ENCODE results near the gene KIAA1328. TPM values are rescaled to one million over a fixed set of nuclear protein-coding genes. Genes with fewer than 3 reads are reported as not detected.

KIAA1328 gene
- total and polyA plus RNA-seq, 8 donors, result 1.9 to 21.7 (median 10.7) TPM

DNA sequence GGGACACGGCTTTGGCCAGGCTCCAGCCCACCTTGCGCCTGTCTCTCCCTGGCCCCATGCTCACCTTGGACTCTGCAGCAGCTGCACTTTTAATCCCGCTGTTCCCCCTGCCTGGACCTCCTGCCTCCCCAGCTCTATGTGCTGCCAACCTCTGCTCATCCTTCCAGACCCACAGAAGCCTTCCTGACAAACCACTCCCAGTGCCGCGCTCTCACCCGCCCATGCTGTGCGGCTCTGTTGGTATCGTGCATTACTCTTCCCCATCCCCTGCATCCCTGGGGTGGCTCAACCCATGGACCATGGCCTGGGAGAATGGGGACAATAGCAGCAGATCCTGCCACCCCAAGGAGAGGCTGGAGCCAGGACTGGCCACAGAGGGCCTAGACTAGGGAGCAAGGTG lies 433.1 kb downstream of the KIAA1328 start:
- Histone ChIP-seq H3K36me3 (no peaks in the 10 kb centered on the region), H3K27me3 (peaks cover 0 to 79% (median 8%) of the 10 kb centered on the region in 3 donors), H3K4me1 (no peaks in the 10 kb centered on the region), H3K9me3 (no peaks in the 10 kb centered on the region), H3K4me3 (no peak overlapping the region), H3K27ac (no peak overlapping the region)
- no peak for DNase-seq
- TF ChIP-seq POLR2AphosphoS5 (IDR thresholded peaks at IDR 0.05) (no peak), EP300 (IDR thresholded peaks at IDR 0.05) (no peak), POLR2A (IDR thresholded peaks at IDR 0.05) (no peak)
- TF ChIP-seq, protein P1, sequence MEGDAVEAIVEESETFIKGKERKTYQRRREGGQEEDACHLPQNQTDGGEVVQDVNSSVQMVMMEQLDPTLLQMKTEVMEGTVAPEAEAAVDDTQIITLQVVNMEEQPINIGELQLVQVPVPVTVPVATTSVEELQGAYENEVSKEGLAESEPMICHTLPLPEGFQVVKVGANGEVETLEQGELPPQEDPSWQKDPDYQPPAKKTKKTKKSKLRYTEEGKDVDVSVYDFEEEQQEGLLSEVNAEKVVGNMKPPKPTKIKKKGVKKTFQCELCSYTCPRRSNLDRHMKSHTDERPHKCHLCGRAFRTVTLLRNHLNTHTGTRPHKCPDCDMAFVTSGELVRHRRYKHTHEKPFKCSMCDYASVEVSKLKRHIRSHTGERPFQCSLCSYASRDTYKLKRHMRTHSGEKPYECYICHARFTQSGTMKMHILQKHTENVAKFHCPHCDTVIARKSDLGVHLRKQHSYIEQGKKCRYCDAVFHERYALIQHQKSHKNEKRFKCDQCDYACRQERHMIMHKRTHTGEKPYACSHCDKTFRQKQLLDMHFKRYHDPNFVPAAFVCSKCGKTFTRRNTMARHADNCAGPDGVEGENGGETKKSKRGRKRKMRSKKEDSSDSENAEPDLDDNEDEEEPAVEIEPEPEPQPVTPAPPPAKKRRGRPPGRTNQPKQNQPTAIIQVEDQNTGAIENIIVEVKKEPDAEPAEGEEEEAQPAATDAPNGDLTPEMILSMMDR (IDR thresholded peaks at IDR 0.05), result no peak
- intact Hi-C loops (cut with DNase I; ENCODE audit: low total_unique reads), result no loop called here
- 84 to 88% (median 85%) methylated on average over 7 to 8 of the region's 8 CpGs for WGBS, 5 donors

DNA sequence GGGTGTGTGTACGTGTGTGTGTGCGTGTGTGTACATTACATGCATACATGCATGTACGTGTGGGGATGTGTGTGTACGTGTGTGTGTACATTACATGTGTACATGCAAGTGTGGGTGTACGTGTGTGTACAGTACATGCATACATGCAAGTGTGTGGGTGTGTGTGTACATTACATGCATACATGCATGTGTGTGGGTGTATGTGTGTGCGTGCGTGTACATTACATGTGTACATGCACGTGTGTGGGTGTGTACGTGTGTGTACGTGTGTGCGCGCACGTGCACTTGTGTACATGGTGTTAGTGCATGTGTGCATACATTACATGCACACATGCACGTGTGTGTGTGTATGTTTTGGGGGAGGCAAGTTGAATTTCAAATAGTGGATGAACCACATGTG lies 436.0 kb downstream of the KIAA1328 start:
- H3K36me3 ChIP-seq, result no peaks in the 10 kb centered on the region
- peaks cover 0 to 61% (median 8%) of the 10 kb centered on the region in 3 donors for H3K27me3 ChIP-seq
- no peak overlapping the region for H3K4me3 ChIP-seq
- intact Hi-C loops (cut with DNase I; ENCODE audit: low total_unique reads), result no loop called here
- H3K9me3 ChIP-seq, result no peaks in the 10 kb centered on the region
- H3K27ac ChIP-seq, result no peak overlapping the region
- no peak for DNase-seq
- WGBS, 5 donors, result 90 to 95% (median 91%) methylated on average over 14 of the region's 14 CpGs
- TF ChIP-seq EP300 (IDR thresholded peaks at IDR 0.05), result no peak
- no peak for TF ChIP-seq POLR2A (IDR thresholded peaks at IDR 0.05)
- no peak for TF ChIP-seq POLR2AphosphoS5 (IDR thresholded peaks at IDR 0.05)
- TF ChIP-seq, protein P1 (IDR thresholded peaks at IDR 0.05), result no peak
- H3K4me1 ChIP-seq, result no peaks in the 10 kb centered on the region

DNA sequence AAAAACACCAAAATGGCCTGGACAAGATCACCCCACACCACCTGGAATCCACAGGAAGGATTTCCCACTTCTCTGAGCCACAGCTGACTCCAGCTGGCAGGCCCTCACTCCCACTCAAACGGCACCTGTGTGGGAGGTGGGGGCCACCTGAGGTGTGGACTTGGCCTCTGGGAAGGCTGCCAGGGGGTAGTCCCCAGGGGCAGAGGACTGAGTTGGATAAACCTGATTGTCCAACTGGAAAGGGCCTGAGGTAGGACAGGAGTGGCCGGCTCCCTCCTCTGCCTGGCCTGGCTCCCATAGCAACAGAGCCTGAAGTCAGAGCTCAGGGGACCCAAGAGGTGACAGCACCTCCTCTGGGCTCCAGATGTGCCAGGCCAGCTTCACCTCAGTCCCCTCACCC lies 436.5 kb downstream of the KIAA1328 start:
- H3K9me3 ChIP-seq, result no peaks in the 10 kb centered on the region
- H3K4me3 ChIP-seq, result no peak overlapping the region
- intact Hi-C loops (cut with DNase I; ENCODE audit: low total_unique reads), result no loop called here
- H3K27ac ChIP-seq, result no peak overlapping the region
- WGBS, 5 donors, result 40 to 69% (median 46%) methylated on average over 2 of the region's 2 CpGs
- peaks cover 0 to 61% (median 8%) of the 10 kb centered on the region in 3 donors for H3K27me3 ChIP-seq
- H3K4me1 ChIP-seq, result no peaks in the 10 kb centered on the region
- H3K36me3 ChIP-seq, result no peaks in the 10 kb centered on the region
- TF ChIP-seq, protein P1 (IDR thresholded peaks at IDR 0.05), result no peak
- TF ChIP-seq POLR2A (IDR thresholded peaks at IDR 0.05) (no peak), POLR2AphosphoS5 (IDR thresholded peaks at IDR 0.05) (no peak), EP300 (IDR thresholded peaks at IDR 0.05) (no peak)
- DNase-seq, result no peak

DNA sequence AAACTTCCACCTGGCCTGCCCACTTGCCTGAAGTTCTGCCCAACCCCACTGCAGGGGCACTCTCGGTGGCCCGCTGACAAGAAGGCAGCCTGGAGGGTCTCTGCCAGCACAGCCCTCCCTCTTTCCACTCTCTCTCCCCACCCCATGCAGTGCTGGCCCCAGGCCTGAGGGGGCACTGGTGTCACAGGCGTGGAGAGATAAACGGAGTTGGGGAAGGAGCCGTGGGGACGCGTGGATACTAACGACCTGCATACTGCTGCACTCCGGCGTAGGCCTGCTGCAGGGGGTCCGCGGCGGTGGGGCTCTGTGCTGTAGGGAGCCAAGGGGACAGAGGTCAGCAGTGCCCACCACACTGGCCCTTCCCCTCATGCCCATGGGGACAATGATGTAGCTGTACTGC lies 437.4 kb downstream of the KIAA1328 start:
- H3K4me1 ChIP-seq, result no peaks in the 10 kb centered on the region
- no peak overlapping the region for H3K4me3 ChIP-seq
- no peaks in the 10 kb centered on the region for H3K9me3 ChIP-seq
- TF ChIP-seq, protein P1 (IDR thresholded peaks at IDR 0.05), result no peak
- TF ChIP-seq EP300 (IDR thresholded peaks at IDR 0.05) (no peak), POLR2A (IDR thresholded peaks at IDR 0.05) (no peak), POLR2AphosphoS5 (IDR thresholded peaks at IDR 0.05) (no peak)
- no peak overlapping the region for H3K27ac ChIP-seq
- WGBS, 5 donors, result 23 to 32% (median 28%) methylated on average over 11 to 13 of the region's 13 CpGs
- H3K36me3 ChIP-seq, result no peaks in the 10 kb centered on the region
- intact Hi-C loops (cut with DNase I; ENCODE audit: low total_unique reads), result no loop called here
- peaks cover 0 to 52% (median 8%) of the 10 kb centered on the region in 3 donors for H3K27me3 ChIP-seq
- no peak for DNase-seq

Measured in stomach (tissue), 9 donors.